ENCODE measurements around the gene PRR19. TPM values are rescaled to one million over a fixed set of nuclear protein-coding genes. Genes with fewer than 3 reads are reported as not detected.

The PRR19 gene
- polyA plus RNA-seq, 3 donors from 2014 or later: 0.16 TPM; not detected in 2

- Mint-ChIP-seq H3K9me3 (no peaks in the 10 kb centered on the region), H3K4me1 (peaks cover 14% of the 10 kb centered on the region in 2 donors), H3K36me3 (peaks cover 0 to 9% (median 4%) of the 10 kb centered on the region in 3 donors), H3K27me3 (ENCODE audit: low read depth in 3 of 3) (peaks cover 0 to 3% (median 2%) of the 10 kb centered on the region in 3 donors), H3K27ac (peak overlapping the region in 1 of 6 donors; percentile 34), H3K4me3 (no peak overlapping the region)
- DNase-seq: no peak
Observed at GRCh38 chr19:42290136-42290522, 11.8 kb upstream of the PRR19 start.

GRCh38 chr19:42290523-42291434 is 11.2 kb upstream of the PRR19 start:
- Mint-ChIP-seq H3K27ac (no peak overlapping the region), H3K9me3 (no peaks in the 10 kb centered on the region), H3K36me3 (peaks cover 0 to 9% (median 4%) of the 10 kb centered on the region in 3 donors), H3K4me1 (peaks cover 7 to 8% of the 10 kb centered on the region in 2 donors), H3K27me3 (ENCODE audit: low read depth in 3 of 3) (peaks cover 0 to 2% (median 2%) of the 10 kb centered on the region in 3 donors), H3K4me3 (no peak overlapping the region)
- DNase-seq: peak; percentile 57 to 65 (median 58)

- no peak for DNase-seq
- Mint-ChIP-seq H3K9me3 (no peaks in the 10 kb centered on the region), H3K27ac (no peak overlapping the region), H3K36me3 (peaks cover 0 to 9% (median 4%) of the 10 kb centered on the region in 3 donors), H3K27me3 (ENCODE audit: low read depth in 3 of 3) (peaks cover 0 to 2% (median 2%) of the 10 kb centered on the region in 3 donors), H3K4me3 (no peak overlapping the region), H3K4me1 (peaks cover under 1 to 2% of the 10 kb centered on the region in 2 donors)
Observed at GRCh38 chr19:42291435-42291810, 10.5 kb upstream of the PRR19 start.

- H3K27ac Mint-ChIP-seq: peak overlapping the region in 3 of 6 donors; percentile 2 to 59 (median 9)
- H3K4me1 Mint-ChIP-seq: no peaks in the 10 kb centered on the region
- H3K27me3 Mint-ChIP-seq (ENCODE audit: low read depth in 3 of 3): peaks cover 0 to 2% (median 2%) of the 10 kb centered on the region in 3 donors
- no peak overlapping the region for H3K4me3 Mint-ChIP-seq
- DNase-seq: no peak
- peaks cover 0 to 9% (median 4%) of the 10 kb centered on the region in 3 donors for H3K36me3 Mint-ChIP-seq
- H3K9me3 Mint-ChIP-seq: no peaks in the 10 kb centered on the region
Observed at GRCh38 chr19:42292042-42292960, 9.6 kb upstream of the PRR19 start.

GRCh38 chr19:42292963-42293362 is 9.0 kb upstream of the PRR19 start:
- peaks cover 0 to 2% (median 2%) of the 10 kb centered on the region in 3 donors for H3K27me3 Mint-ChIP-seq (ENCODE audit: low read depth in 3 of 3)
- no peaks in the 10 kb centered on the region for H3K9me3 Mint-ChIP-seq
- no peaks in the 10 kb centered on the region for H3K4me1 Mint-ChIP-seq
- no peak overlapping the region for H3K27ac Mint-ChIP-seq
- peaks cover 0 to 9% (median 4%) of the 10 kb centered on the region in 3 donors for H3K36me3 Mint-ChIP-seq
- no peak for DNase-seq
- H3K4me3 Mint-ChIP-seq: no peak overlapping the region

- H3K4me3 Mint-ChIP-seq: no peak overlapping the region
- peaks cover 0 to 2% (median 2%) of the 10 kb centered on the region in 3 donors for H3K27me3 Mint-ChIP-seq (ENCODE audit: low read depth in 3 of 3)
- no peak for DNase-seq
- H3K9me3 Mint-ChIP-seq: no peaks in the 10 kb centered on the region
- peaks cover 0 to 9% (median 4%) of the 10 kb centered on the region in 3 donors for H3K36me3 Mint-ChIP-seq
- no peak overlapping the region for H3K27ac Mint-ChIP-seq
- H3K4me1 Mint-ChIP-seq: no peaks in the 10 kb centered on the region
Observed at GRCh38 chr19:42293540-42293939, 8.4 kb upstream of the PRR19 start.

- no peak overlapping the region for H3K4me3 Mint-ChIP-seq
- no peak for DNase-seq
- no peaks in the 10 kb centered on the region for H3K4me1 Mint-ChIP-seq
- no peak overlapping the region for H3K27ac Mint-ChIP-seq
- no peaks in the 10 kb centered on the region for H3K9me3 Mint-ChIP-seq
- H3K27me3 Mint-ChIP-seq (ENCODE audit: low read depth in 3 of 3): peaks cover 0 to 2% (median 2%) of the 10 kb centered on the region in 3 donors
- H3K36me3 Mint-ChIP-seq: peaks cover 0 to 9% (median 4%) of the 10 kb centered on the region in 3 donors
Observed at GRCh38 chr19:42293948-42294347, 8.0 kb upstream of the PRR19 start.

GRCh38 chr19:42294471-42295137 is 7.3 kb upstream of the PRR19 start:
- no peak overlapping the region for H3K4me3 Mint-ChIP-seq
- no peaks in the 10 kb centered on the region for H3K9me3 Mint-ChIP-seq
- H3K4me1 Mint-ChIP-seq: no peaks in the 10 kb centered on the region
- H3K36me3 Mint-ChIP-seq: peaks cover 0 to 9% (median 4%) of the 10 kb centered on the region in 3 donors
- peaks cover 0 to 2% (median 2%) of the 10 kb centered on the region in 3 donors for H3K27me3 Mint-ChIP-seq (ENCODE audit: low read depth in 3 of 3)
- no peak overlapping the region for H3K27ac Mint-ChIP-seq
- DNase-seq: no peak

GRCh38 chr19:42295342-42295741 is 6.6 kb upstream of the PRR19 start:
- no peak for DNase-seq
- no peaks in the 10 kb centered on the region for H3K9me3 Mint-ChIP-seq
- peaks cover 0 to 9% (median 4%) of the 10 kb centered on the region in 3 donors for H3K36me3 Mint-ChIP-seq
- H3K4me1 Mint-ChIP-seq: no peaks in the 10 kb centered on the region
- H3K27me3 Mint-ChIP-seq (ENCODE audit: low read depth in 3 of 3): peaks cover 0 to 2% (median 2%) of the 10 kb centered on the region in 3 donors
- H3K4me3 Mint-ChIP-seq: no peak overlapping the region
- peak overlapping the region in 1 of 6 donors; percentile 43 for H3K27ac Mint-ChIP-seq

- no peaks in the 10 kb centered on the region for H3K9me3 Mint-ChIP-seq
Observed at GRCh38 chr19:42295831-42296525, 6.0 kb upstream of the PRR19 start.

GRCh38 chr19:42297039-42297438 is 4.9 kb upstream of the PRR19 start:
- H3K4me1 Mint-ChIP-seq: peaks cover 1 to 9% of the 10 kb centered on the region in 2 donors
- H3K27me3 Mint-ChIP-seq (ENCODE audit: low read depth in 3 of 3): peaks cover 0 to 2% (median 0%) of the 10 kb centered on the region in 3 donors
- DNase-seq: no peak
- H3K27ac Mint-ChIP-seq: peak overlapping the region in 1 of 6 donors; percentile 35
- no peak overlapping the region for H3K4me3 Mint-ChIP-seq
- H3K36me3 Mint-ChIP-seq: peaks cover 0 to 4% (median 0%) of the 10 kb centered on the region in 3 donors
- no peaks in the 10 kb centered on the region for H3K9me3 Mint-ChIP-seq

More at GRCh38 chr19:42295831-42296525, 6.0 kb upstream of the PRR19 start:
- Mint-ChIP-seq H3K4me3 (no peak overlapping the region), H3K27me3 (ENCODE audit: low read depth in 3 of 3) (peaks cover 0 to 2% (median 2%) of the 10 kb centered on the region in 3 donors), H3K4me1 (no peaks in the 10 kb centered on the region), H3K27ac (peak overlapping the region in 1 of 6 donors; percentile 43), H3K36me3 (peaks cover 0 to 9% (median 4%) of the 10 kb centered on the region in 3 donors)
- DNase-seq: peak; percentile 79 to 83 (median 80)

- no peak for DNase-seq
- H3K27me3 Mint-ChIP-seq (ENCODE audit: low read depth in 3 of 3): peaks cover 2 to 8% (median 3%) of the 10 kb centered on the region in 3 donors
- no peaks in the 10 kb centered on the region for H3K9me3 Mint-ChIP-seq
- peaks cover 19 to 24% of the 10 kb centered on the region in 2 donors for H3K4me1 Mint-ChIP-seq
- H3K27ac Mint-ChIP-seq: peak overlapping the region in 3 of 6 donors; percentile 39 to 80 (median 78)
- H3K36me3 Mint-ChIP-seq: peaks cover 0 to 3% (median 0%) of the 10 kb centered on the region in 3 donors
- H3K4me3 Mint-ChIP-seq: peak overlapping the region; percentile 81 to 90 (median 89)
Observed at GRCh38 chr19:42303101-42303464, 1.2 kb downstream of the PRR19 start.
